Fibroblast of pulmonary artery (primary cell): ENCODE results near the gene DDX1.
A peak's percentile ranks its signal among the peaks of the same experiment; 100 is the strongest.

Source experiments
- DNase-seq: peaks from one replicate; pipeline ENCODE4 v3.0.0-alpha.2; 2010; ENCODE audit warnings: low read depth
- H3K4me3 ChIP-seq: replicated peaks from 2 replicates; pipeline ENCODE4 v1.5.1; 2011; ENCODE audit warnings: low read depth, mild to moderate bottlenecking, control low read depth, low read length, moderate library complexity
- CTCF ChIP-seq: IDR thresholded peaks from 2 replicates; pipeline ENCODE4 v1.5.1; 2011; ENCODE audit warnings: mild to moderate bottlenecking, control low read depth, low read length, inconsistent platforms; ENCODE audit errors: missing control alignments

Gene DDX1

GRCh38 chr2:15668611-15669305 lies 77.1 kb downstream of the DDX1 start:
- H3K4me3 ChIP-seq, result no peak overlapping the region
- no peak for TF ChIP-seq CTCF
- DNase-seq, result peak; percentile 68

GRCh38 chr2:15669375-15669910 lies 77.8 kb downstream of the DDX1 start:
- TF ChIP-seq CTCF, result no peak
- no peak overlapping the region for H3K4me3 ChIP-seq
- DNase-seq, result no peak

- TF ChIP-seq CTCF, result no peak
Observed at GRCh38 chr2:15670469-15670868, 78.8 kb downstream of the DDX1 start.

GRCh38 chr2:15670981-15671380 lies 79.3 kb downstream of the DDX1 start:
- H3K4me3 ChIP-seq, result no peak overlapping the region
- TF ChIP-seq CTCF, result no peak
- DNase-seq, result no peak

More at GRCh38 chr2:15670469-15670868, 78.8 kb downstream of the DDX1 start:
- DNase-seq, result no peak
- no peak overlapping the region for H3K4me3 ChIP-seq

- H3K4me3 ChIP-seq, result no peak overlapping the region
- DNase-seq, result no peak
- TF ChIP-seq CTCF, result no peak
Observed at GRCh38 chr2:15671409-15671808, 79.7 kb downstream of the DDX1 start.

GRCh38 chr2:15671842-15672815 lies 80.5 kb downstream of the DDX1 start:
- no peak overlapping the region for H3K4me3 ChIP-seq
- TF ChIP-seq CTCF, result no peak
- no peak for DNase-seq
